ENCODE data around the gene QPCT.

Gene QPCT

GRCh38 chr2:37321029-37321682, 23.3 kb upstream of the QPCT start:
- peak overlapping the region; percentile 76 for H3K4me3 Mint-ChIP-seq
- peaks cover 24% of the 10 kb centered on the region for H3K36me3 Mint-ChIP-seq
- no peaks in the 10 kb centered on the region for H3K9me3 Mint-ChIP-seq
- peak overlapping the region; percentile 82 for H3K27ac Mint-ChIP-seq
- no peaks in the 10 kb centered on the region for H3K27me3 Mint-ChIP-seq
- H3K4me1 Mint-ChIP-seq: peaks cover 76% of the 10 kb centered on the region

- Mint-ChIP-seq H3K9me3 (no peaks in the 10 kb centered on the region), H3K36me3 (peaks cover 20% of the 10 kb centered on the region), H3K4me1 (peaks cover 70% of the 10 kb centered on the region), H3K27ac (peak overlapping the region; percentile 51), H3K27me3 (peaks cover 4% of the 10 kb centered on the region), H3K4me3 (peak overlapping the region; percentile 95)
Measured at GRCh38 chr2:37322368-37322767, 22.1 kb upstream of the QPCT start.

GRCh38 chr2:37323176-37323780, 21.2 kb upstream of the QPCT start:
- Mint-ChIP-seq H3K36me3 (peaks cover 13% of the 10 kb centered on the region), H3K4me1 (peaks cover 61% of the 10 kb centered on the region), H3K4me3 (peak overlapping the region; percentile 95), H3K27ac (peak overlapping the region; percentile 98), H3K9me3 (no peaks in the 10 kb centered on the region), H3K27me3 (peaks cover 4% of the 10 kb centered on the region)

GRCh38 chr2:37323781-37324535, 20.5 kb upstream of the QPCT start:
- Mint-ChIP-seq H3K27ac (peak overlapping the region; percentile 98), H3K27me3 (peaks cover 5% of the 10 kb centered on the region), H3K9me3 (no peaks in the 10 kb centered on the region), H3K4me3 (peak overlapping the region; percentile 95), H3K36me3 (peaks cover 11% of the 10 kb centered on the region), H3K4me1 (peaks cover 55% of the 10 kb centered on the region)

GRCh38 chr2:37324536-37324785, 20.0 kb upstream of the QPCT start:
- H3K4me1 Mint-ChIP-seq: peaks cover 50% of the 10 kb centered on the region
- H3K36me3 Mint-ChIP-seq: peaks cover 11% of the 10 kb centered on the region
- H3K9me3 Mint-ChIP-seq: no peaks in the 10 kb centered on the region
- H3K27ac Mint-ChIP-seq: no peak overlapping the region
- peak overlapping the region; percentile 52 for H3K4me3 Mint-ChIP-seq
- H3K27me3 Mint-ChIP-seq: peaks cover 5% of the 10 kb centered on the region

DNA sequence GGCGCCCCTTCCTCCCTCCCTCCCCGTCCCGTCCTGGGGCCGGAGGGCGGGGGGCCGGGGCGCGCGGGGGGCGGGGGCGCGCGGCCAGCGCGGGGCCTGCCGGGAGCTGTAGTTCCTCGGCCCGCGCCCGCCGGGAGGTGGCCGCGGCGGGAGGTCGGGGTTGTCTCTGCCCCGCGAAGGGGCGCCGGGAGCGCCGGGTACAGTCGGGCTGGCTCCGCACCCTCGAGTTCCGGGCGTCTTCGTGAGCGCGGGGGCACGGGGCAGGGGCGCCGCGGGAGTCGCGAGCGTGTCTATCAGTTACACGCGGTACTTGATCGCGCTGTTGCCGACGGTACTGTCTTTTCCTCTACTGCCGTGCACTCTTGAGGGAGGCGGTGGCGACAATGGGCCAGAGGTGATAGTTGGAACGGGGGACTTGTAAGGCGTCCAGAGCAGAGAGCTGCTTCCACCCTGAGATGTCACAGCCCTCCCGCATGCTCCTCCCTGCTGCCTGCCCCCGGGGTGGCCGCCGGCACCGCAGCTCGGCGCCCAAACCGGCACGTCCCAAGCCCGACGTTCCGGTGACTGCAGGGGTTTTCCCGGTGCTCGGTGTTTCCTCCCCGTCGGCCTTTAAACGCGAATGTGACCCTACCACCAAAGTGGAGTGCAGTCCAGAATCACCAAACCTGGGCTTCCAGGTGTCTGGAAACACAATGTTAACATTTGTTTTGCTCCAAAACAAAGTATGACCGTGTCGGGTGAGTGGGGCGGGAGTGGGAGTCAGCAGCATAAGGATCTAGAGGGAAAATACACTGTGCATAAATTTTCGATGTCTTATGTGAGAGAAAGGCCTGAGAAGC, 19.4 kb upstream of the QPCT start, which contains the start of gene PRKD3:
TSS of gene PRKD3 (minus strand) at position 48 of the 839 bp plus-strand sequence. CDS start 8,309 bp downstream, outside the sequence.
- H3K27me3 Mint-ChIP-seq: peaks cover 5% of the 10 kb centered on the region
- H3K9me3 Mint-ChIP-seq: no peaks in the 10 kb centered on the region

GRCh38 chr2:37325625-37326071, 18.8 kb upstream of the QPCT start:
- Mint-ChIP-seq H3K27me3 (peaks cover 7% of the 10 kb centered on the region), H3K9me3 (no peaks in the 10 kb centered on the region), H3K27ac (peak overlapping the region; percentile 74), H3K36me3 (peaks cover 11% of the 10 kb centered on the region), H3K4me1 (peaks cover 41% of the 10 kb centered on the region), H3K4me3 (peak overlapping the region; percentile 87)

More for the DNA sequence above, 19.4 kb upstream of the QPCT start, which contains the start of gene PRKD3:
- Mint-ChIP-seq H3K4me1 (peaks cover 44% of the 10 kb centered on the region), H3K27ac (peak within 1 kb of the TSS; percentile 98), H3K36me3 (peaks cover 11% of the 10 kb centered on the region), H3K4me3 (peak within 1 kb of the TSS; percentile 95)

DNA sequence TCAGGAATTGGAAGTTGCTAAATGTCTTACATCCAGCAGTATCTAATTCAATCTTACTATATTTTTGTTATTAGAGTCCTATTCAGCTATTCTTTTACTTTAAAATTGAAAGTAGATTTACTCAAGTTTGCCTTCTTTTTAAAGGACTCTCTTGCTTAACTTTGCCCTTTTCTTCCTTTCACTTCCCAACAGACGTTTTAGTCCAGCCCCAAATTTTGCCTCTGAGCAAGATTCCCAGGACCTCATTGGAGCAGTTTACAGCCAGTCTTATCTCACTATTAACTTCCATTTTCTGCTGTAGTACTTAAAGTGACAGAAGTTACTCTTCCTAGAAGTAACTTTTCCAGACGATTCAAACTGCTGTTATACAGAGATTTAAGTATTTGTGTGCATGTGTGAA, 18.1 kb upstream of the QPCT start:
- Mint-ChIP-seq H3K4me3 (no peak overlapping the region), H3K36me3 (peaks cover 11% of the 10 kb centered on the region), H3K27ac (peak overlapping the region; percentile 66), H3K27me3 (peaks cover 7% of the 10 kb centered on the region), H3K9me3 (no peaks in the 10 kb centered on the region), H3K4me1 (peaks cover 35% of the 10 kb centered on the region)

DNA sequence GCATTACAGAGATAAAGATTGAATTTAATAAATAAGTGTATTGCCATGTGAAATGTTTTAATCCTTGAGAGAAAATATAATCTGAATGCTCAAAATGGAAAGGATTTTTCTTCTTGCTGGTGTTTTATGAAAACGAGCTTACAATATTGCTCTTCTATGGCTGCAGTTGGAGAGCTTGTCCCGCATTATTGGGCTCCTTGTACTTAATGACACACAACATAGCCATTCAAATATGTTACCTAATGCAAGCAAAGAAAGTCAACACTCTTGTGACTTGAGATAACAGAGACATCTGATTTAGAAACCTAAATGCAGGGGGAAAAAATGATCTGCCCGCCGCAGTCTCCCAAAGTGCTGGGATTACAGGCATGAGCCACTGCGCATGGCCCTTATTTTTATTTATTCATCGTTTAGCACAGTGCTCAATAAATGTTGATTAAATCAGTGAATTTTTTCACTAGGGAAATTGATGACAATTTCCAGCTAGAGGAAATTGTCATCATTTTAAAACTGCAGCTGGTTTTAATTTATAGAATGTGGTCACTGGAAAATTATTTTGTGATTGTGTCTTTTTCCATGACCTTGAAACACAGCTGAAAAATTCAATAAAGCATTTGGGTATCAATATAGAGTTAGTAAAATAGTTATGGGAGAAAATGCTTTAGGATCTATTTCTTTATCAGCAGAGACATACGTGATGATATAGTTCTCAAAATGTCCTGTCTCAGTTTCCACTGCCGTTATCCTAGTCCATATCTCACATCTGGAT, 17.4 kb upstream of the QPCT start:
- H3K36me3 Mint-ChIP-seq: peaks cover 7% of the 10 kb centered on the region
- H3K4me1 Mint-ChIP-seq: peaks cover 27% of the 10 kb centered on the region
- no peaks in the 10 kb centered on the region for H3K9me3 Mint-ChIP-seq
- no peak overlapping the region for H3K4me3 Mint-ChIP-seq
- peaks cover 7% of the 10 kb centered on the region for H3K27me3 Mint-ChIP-seq
- no peak overlapping the region for H3K27ac Mint-ChIP-seq

- H3K36me3 Mint-ChIP-seq: no peaks in the 10 kb centered on the region
- peaks cover 7% of the 10 kb centered on the region for H3K27me3 Mint-ChIP-seq
- peaks cover 6% of the 10 kb centered on the region for H3K4me1 Mint-ChIP-seq
- H3K9me3 Mint-ChIP-seq: peaks cover 6% of the 10 kb centered on the region
- peak overlapping the region; percentile 38 for H3K27ac Mint-ChIP-seq
- H3K4me3 Mint-ChIP-seq: no peak overlapping the region
Measured at GRCh38 chr2:37330681-37331080, 13.7 kb upstream of the QPCT start.

GRCh38 chr2:37332560-37332959, 11.9 kb upstream of the QPCT start:
- Mint-ChIP-seq H3K36me3 (no peaks in the 10 kb centered on the region), H3K27me3 (peaks cover 3% of the 10 kb centered on the region), H3K27ac (no peak overlapping the region)

GRCh38 chr2:37333256-37333655, 11.2 kb upstream of the QPCT start:
- H3K36me3 Mint-ChIP-seq: no peaks in the 10 kb centered on the region
- H3K4me1 Mint-ChIP-seq: no peaks in the 10 kb centered on the region
- peaks cover 3% of the 10 kb centered on the region for H3K27me3 Mint-ChIP-seq
- peaks cover 6% of the 10 kb centered on the region for H3K9me3 Mint-ChIP-seq
- no peak overlapping the region for H3K4me3 Mint-ChIP-seq
- no peak overlapping the region for H3K27ac Mint-ChIP-seq

More at GRCh38 chr2:37332560-37332959, 11.9 kb upstream of the QPCT start:
- Mint-ChIP-seq H3K4me1 (no peaks in the 10 kb centered on the region), H3K4me3 (no peak overlapping the region), H3K9me3 (peaks cover 6% of the 10 kb centered on the region)

- Mint-ChIP-seq H3K9me3 (peaks cover 6% of the 10 kb centered on the region), H3K4me3 (no peak overlapping the region), H3K27ac (no peak overlapping the region), H3K27me3 (peaks cover under 1% of the 10 kb centered on the region), H3K36me3 (no peaks in the 10 kb centered on the region), H3K4me1 (no peaks in the 10 kb centered on the region)
Measured at GRCh38 chr2:37335604-37336003, 8.8 kb upstream of the QPCT start.

- Mint-ChIP-seq H3K9me3 (peaks cover 6% of the 10 kb centered on the region), H3K4me3 (no peak overlapping the region), H3K27ac (no peak overlapping the region), H3K36me3 (no peaks in the 10 kb centered on the region), H3K27me3 (no peaks in the 10 kb centered on the region), H3K4me1 (peaks cover 4% of the 10 kb centered on the region)
Measured at GRCh38 chr2:37337620-37338280, 6.7 kb upstream of the QPCT start.
